ENCODE measurements around the gene AFF2.

The AFF2 gene

DNA sequence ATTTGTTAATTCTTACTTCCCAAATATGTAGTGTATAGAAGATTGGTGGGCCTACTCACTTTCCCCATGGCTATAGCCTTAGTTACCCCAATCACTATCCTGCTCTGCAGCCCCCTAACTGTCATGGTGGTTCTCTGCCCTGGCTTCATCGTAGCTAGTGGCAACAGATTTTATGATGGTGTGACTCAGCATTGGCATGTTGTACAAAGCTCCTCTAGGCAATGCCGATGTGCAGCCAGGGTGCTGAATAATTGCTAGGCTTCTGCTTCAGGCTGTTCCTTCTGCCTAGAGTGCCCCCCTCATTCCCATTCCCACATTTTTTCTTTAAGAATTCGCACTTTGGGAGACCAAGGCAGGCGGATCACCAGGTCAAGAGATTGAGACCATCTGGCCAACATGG is 35.2 kb downstream of the AFF2 start:
- WGBS (ENCODE audit: insufficient coverage, insufficient read length), result no CpG with 5 or more reads among the region's 4 CpGs
- Histone ChIP-seq H3K36me3 (ENCODE audit: control insufficient read depth, insufficient read depth, low read length) (no peaks in the 10 kb centered on the region), H3K9me3 (ENCODE audit: control insufficient read depth, insufficient read depth, low read length) (no peaks in the 10 kb centered on the region), H3K27ac (ENCODE audit: low read length) (no peak overlapping the region), H3K27me3 (ENCODE audit: control insufficient read depth, insufficient read depth, low read length) (no peaks in the 10 kb centered on the region), H3K4me1 (ENCODE audit: control insufficient read depth, insufficient read depth, low read length) (no peaks in the 10 kb centered on the region), H3K4me3 (ENCODE audit: low read length) (no peak overlapping the region)
- DNase-seq (ENCODE audit: low read depth, low spot score), result no peak

- H3K4me1 ChIP-seq (ENCODE audit: control insufficient read depth, insufficient read depth, low read length), result no peaks in the 10 kb centered on the region
- no peak for DNase-seq (ENCODE audit: low read depth, low spot score)
- H3K27me3 ChIP-seq (ENCODE audit: control insufficient read depth, insufficient read depth, low read length), result no peaks in the 10 kb centered on the region
- WGBS (ENCODE audit: insufficient coverage, insufficient read length), result no CpG with 5 or more reads among the region's 1 CpG
- H3K27ac ChIP-seq (ENCODE audit: low read length), result no peak overlapping the region
- no peak overlapping the region for H3K4me3 ChIP-seq (ENCODE audit: low read length)
- no peaks in the 10 kb centered on the region for H3K36me3 ChIP-seq (ENCODE audit: control insufficient read depth, insufficient read depth, low read length)
- H3K9me3 ChIP-seq (ENCODE audit: control insufficient read depth, insufficient read depth, low read length), result no peaks in the 10 kb centered on the region
These were observed 36.5 kb downstream of the AFF2 start for GRCh38 chrX:148536961-148537360.

DNA sequence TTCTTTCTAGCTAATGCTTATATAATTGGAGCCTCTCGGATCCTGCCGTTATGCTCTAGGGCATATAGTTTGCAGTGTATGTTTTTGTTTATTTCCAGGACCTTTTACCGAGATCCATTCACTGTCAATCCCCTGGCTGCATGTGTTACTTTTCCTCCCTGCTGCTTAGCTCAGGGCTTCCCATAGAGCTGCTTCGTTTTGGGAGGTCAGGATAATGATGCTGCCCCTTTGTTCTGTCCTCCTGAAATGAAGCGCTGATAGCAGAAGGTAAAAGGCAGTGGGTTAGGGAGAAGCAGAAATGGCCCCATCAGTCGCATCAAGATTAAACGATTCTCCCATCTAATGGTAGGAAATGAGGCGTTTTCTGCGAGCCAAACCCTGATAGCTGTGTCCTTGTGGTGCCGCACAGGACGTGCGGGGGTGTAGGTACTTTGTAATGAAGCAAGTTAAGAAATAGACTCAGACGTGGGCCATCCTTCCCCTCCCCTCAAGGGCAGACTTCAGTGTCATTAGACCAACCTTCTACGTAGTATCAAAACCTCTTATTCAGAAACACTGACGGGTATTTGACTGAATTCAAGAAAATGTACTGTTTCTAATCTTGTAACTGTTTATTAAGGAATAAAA is 37.3 kb downstream of the AFF2 start:
- no peaks in the 10 kb centered on the region for H3K9me3 ChIP-seq (ENCODE audit: control insufficient read depth, insufficient read depth, low read length)
- DNase-seq (ENCODE audit: low read depth, low spot score), result no peak
- no peaks in the 10 kb centered on the region for H3K36me3 ChIP-seq (ENCODE audit: control insufficient read depth, insufficient read depth, low read length)
- no peaks in the 10 kb centered on the region for H3K27me3 ChIP-seq (ENCODE audit: control insufficient read depth, insufficient read depth, low read length)
- no peak overlapping the region for H3K27ac ChIP-seq (ENCODE audit: low read length)
- H3K4me1 ChIP-seq (ENCODE audit: control insufficient read depth, insufficient read depth, low read length), result no peaks in the 10 kb centered on the region
- H3K4me3 ChIP-seq (ENCODE audit: low read length), result no peak overlapping the region
- no CpG with 5 or more reads among the region's 15 CpGs for WGBS (ENCODE audit: insufficient coverage, insufficient read length)

DNA sequence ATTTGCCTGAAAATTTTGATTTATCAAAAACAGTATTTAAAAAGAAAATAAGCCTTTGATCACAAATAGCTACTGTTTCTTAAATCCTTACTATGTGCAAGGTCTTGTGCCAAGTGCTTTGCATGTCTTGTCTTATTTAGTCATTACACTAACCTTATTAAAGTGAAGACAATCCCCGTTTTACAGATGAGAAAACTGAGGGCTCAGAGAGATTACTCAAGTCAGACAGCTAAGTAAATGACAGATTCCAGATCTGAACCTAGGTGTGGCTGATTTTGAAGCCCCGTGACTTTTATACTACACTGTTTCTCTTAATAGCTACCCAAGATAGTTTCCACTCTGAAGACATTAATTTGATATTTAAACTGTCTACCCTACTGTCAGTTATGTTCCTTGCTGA is 38.2 kb downstream of the AFF2 start:
- H3K4me3 ChIP-seq (ENCODE audit: low read length), result no peak overlapping the region

GRCh38 chrX:148540114-148540513 is 39.7 kb downstream of the AFF2 start:
- H3K27ac ChIP-seq (ENCODE audit: low read length), result no peak overlapping the region
- no peaks in the 10 kb centered on the region for H3K27me3 ChIP-seq (ENCODE audit: control insufficient read depth, insufficient read depth, low read length)
- no peaks in the 10 kb centered on the region for H3K36me3 ChIP-seq (ENCODE audit: control insufficient read depth, insufficient read depth, low read length)
- H3K4me3 ChIP-seq (ENCODE audit: low read length), result no peak overlapping the region
- no peak for DNase-seq (ENCODE audit: low read depth, low spot score)
- no peaks in the 10 kb centered on the region for H3K9me3 ChIP-seq (ENCODE audit: control insufficient read depth, insufficient read depth, low read length)
- H3K4me1 ChIP-seq (ENCODE audit: control insufficient read depth, insufficient read depth, low read length), result peaks cover 2% of the 10 kb centered on the region; the same call in 1 of the 2 replicates
- no CpG with 5 or more reads among the region's 1 CpG for WGBS (ENCODE audit: insufficient coverage, insufficient read length)

More for the DNA sequence above, 38.2 kb downstream of the AFF2 start:
- H3K27ac ChIP-seq (ENCODE audit: low read length), result no peak overlapping the region
- DNase-seq (ENCODE audit: low read depth, low spot score), result no peak
- no peaks in the 10 kb centered on the region for H3K9me3 ChIP-seq (ENCODE audit: control insufficient read depth, insufficient read depth, low read length)
- H3K4me1 ChIP-seq (ENCODE audit: control insufficient read depth, insufficient read depth, low read length), result peaks cover 2% of the 10 kb centered on the region; the same call in 1 of the 2 replicates
- no CpG with 5 or more reads among the region's 2 CpGs for WGBS (ENCODE audit: insufficient coverage, insufficient read length)
- no peaks in the 10 kb centered on the region for H3K36me3 ChIP-seq (ENCODE audit: control insufficient read depth, insufficient read depth, low read length)
- H3K27me3 ChIP-seq (ENCODE audit: control insufficient read depth, insufficient read depth, low read length), result no peaks in the 10 kb centered on the region

GRCh38 chrX:148540671-148541583 is 40.5 kb downstream of the AFF2 start:
- no peak overlapping the region for H3K4me3 ChIP-seq (ENCODE audit: low read length)
- no peak overlapping the region for H3K27ac ChIP-seq (ENCODE audit: low read length)
- H3K27me3 ChIP-seq (ENCODE audit: control insufficient read depth, insufficient read depth, low read length), result no peaks in the 10 kb centered on the region
- H3K36me3 ChIP-seq (ENCODE audit: control insufficient read depth, insufficient read depth, low read length), result no peaks in the 10 kb centered on the region
- no peak for DNase-seq (ENCODE audit: low read depth, low spot score)
- WGBS (ENCODE audit: insufficient coverage, insufficient read length), result no CpG with 5 or more reads among the region's 10 CpGs
- H3K4me1 ChIP-seq (ENCODE audit: control insufficient read depth, insufficient read depth, low read length), result peaks cover 2% of the 10 kb centered on the region; the same call in 1 of the 2 replicates
- no peaks in the 10 kb centered on the region for H3K9me3 ChIP-seq (ENCODE audit: control insufficient read depth, insufficient read depth, low read length)

GRCh38 chrX:148541584-148541940 is 41.1 kb downstream of the AFF2 start:
- no peak for DNase-seq (ENCODE audit: low read depth, low spot score)

DNA sequence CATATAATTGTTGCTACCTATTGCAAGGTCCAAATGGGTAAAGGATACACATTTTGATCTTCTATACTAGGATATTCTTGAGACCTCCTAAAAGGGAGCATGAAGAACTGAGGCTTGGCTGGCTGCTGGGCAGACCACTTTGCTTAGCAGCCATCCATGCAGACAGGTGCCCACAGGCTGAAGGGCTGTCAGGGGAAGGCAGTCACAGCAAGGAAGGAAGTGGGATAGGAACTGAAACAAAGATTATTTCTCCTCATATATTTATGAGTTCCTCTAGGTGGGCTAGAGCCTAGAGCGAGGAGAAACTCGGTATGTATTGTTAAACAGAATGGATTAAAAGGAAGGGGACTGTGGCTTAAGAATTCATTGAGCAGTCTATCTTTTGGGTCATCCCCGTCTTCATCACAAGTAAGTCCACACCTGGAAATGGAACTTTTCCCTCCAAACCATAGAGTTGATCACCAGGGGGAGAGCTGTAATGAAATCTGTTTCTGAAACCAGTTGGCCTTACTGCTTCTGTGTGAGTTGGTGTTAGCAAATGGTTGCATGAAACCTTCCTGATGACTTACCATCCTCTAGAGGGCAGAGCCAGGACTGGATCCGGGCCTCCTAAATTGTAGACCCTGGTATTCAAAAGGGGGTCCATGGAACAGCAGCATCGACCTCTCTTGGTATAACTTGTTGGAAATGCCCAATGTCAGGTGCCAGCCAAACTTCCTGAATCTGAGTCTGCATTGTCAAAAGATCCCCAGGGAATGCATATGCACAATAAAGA is 42.3 kb downstream of the AFF2 start:
- no CpG with 5 or more reads among the region's 5 CpGs for WGBS (ENCODE audit: insufficient coverage, insufficient read length)
- no peaks in the 10 kb centered on the region for H3K9me3 ChIP-seq (ENCODE audit: control insufficient read depth, insufficient read depth, low read length)
- peaks cover 2% of the 10 kb centered on the region; the same call in 1 of the 2 replicates for H3K4me1 ChIP-seq (ENCODE audit: control insufficient read depth, insufficient read depth, low read length)
- H3K27ac ChIP-seq (ENCODE audit: low read length), result no peak overlapping the region
- no peak for DNase-seq (ENCODE audit: low read depth, low spot score)
- no peaks in the 10 kb centered on the region for H3K36me3 ChIP-seq (ENCODE audit: control insufficient read depth, insufficient read depth, low read length)
- no peaks in the 10 kb centered on the region for H3K27me3 ChIP-seq (ENCODE audit: control insufficient read depth, insufficient read depth, low read length)
- no peak overlapping the region for H3K4me3 ChIP-seq (ENCODE audit: low read length)

More at GRCh38 chrX:148541584-148541940, 41.1 kb downstream of the AFF2 start:
- no peaks in the 10 kb centered on the region for H3K27me3 ChIP-seq (ENCODE audit: control insufficient read depth, insufficient read depth, low read length)
- no peaks in the 10 kb centered on the region for H3K36me3 ChIP-seq (ENCODE audit: control insufficient read depth, insufficient read depth, low read length)
- no peak overlapping the region for H3K4me3 ChIP-seq (ENCODE audit: low read length)
- H3K4me1 ChIP-seq (ENCODE audit: control insufficient read depth, insufficient read depth, low read length), result peaks cover 2% of the 10 kb centered on the region; the same call in 1 of the 2 replicates
- no peaks in the 10 kb centered on the region for H3K9me3 ChIP-seq (ENCODE audit: control insufficient read depth, insufficient read depth, low read length)
- H3K27ac ChIP-seq (ENCODE audit: low read length), result no peak overlapping the region

DNA sequence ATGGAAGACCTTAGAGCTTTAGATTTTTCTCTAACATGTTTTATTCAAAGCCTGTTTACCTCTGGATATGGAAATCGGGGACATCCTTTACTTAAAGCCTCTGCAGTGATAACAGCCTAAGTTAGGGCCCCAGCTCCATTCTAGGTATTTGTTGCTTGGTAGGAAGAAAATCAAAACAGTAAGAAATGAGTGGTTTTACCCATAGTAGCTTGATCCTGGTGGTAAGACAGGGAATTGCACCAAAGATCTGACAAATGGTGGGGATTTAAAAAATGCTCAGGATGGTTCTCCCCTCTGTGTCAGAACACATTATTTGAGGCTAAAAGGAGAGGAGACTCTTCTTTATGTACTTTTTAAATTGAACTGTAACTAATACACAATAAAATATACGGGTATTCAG is 52.4 kb downstream of the AFF2 start:
- WGBS (ENCODE audit: insufficient coverage, insufficient read length), result no CpG with 5 or more reads among the region's 2 CpGs
- Histone ChIP-seq H3K4me1 (ENCODE audit: control insufficient read depth, insufficient read depth, low read length) (no peaks in the 10 kb centered on the region), H3K9me3 (ENCODE audit: control insufficient read depth, insufficient read depth, low read length) (no peaks in the 10 kb centered on the region), H3K27ac (ENCODE audit: low read length) (no peak overlapping the region), H3K4me3 (ENCODE audit: low read length) (no peak overlapping the region), H3K36me3 (ENCODE audit: control insufficient read depth, insufficient read depth, low read length) (no peaks in the 10 kb centered on the region), H3K27me3 (ENCODE audit: control insufficient read depth, insufficient read depth, low read length) (no peaks in the 10 kb centered on the region)
- DNase-seq (ENCODE audit: low read depth, low spot score), result no peak

DNA sequence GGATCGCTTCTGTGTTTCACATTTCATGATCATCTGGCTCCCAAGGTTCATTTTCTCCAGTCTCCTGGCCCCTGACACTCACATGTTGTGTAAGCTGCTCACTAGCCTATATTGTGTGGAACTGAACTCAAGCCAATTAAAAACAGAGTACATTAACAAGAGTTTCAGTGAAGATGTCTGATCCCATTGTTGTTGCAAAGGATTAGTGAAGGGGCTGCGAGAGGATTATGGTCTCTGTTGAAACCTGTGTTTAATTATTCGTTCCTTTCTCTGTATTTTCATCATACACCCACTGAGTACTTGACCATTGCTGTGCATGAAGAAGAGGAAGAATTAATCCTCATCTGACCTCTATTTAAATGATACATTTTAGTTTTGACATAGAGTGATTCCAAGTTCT is 54.7 kb downstream of the AFF2 start:
- Histone ChIP-seq H3K27me3 (ENCODE audit: control insufficient read depth, insufficient read depth, low read length) (no peaks in the 10 kb centered on the region), H3K36me3 (ENCODE audit: control insufficient read depth, insufficient read depth, low read length) (no peaks in the 10 kb centered on the region), H3K9me3 (ENCODE audit: control insufficient read depth, insufficient read depth, low read length) (no peaks in the 10 kb centered on the region), H3K4me3 (ENCODE audit: low read length) (no peak overlapping the region), H3K27ac (ENCODE audit: low read length) (no peak overlapping the region), H3K4me1 (ENCODE audit: control insufficient read depth, insufficient read depth, low read length) (no peaks in the 10 kb centered on the region)
- no peak for DNase-seq (ENCODE audit: low read depth, low spot score)
- WGBS (ENCODE audit: insufficient coverage, insufficient read length), result no CpG with 5 or more reads among the region's 3 CpGs
